ENCODE data around the gene CNKSR1.

DNA sequence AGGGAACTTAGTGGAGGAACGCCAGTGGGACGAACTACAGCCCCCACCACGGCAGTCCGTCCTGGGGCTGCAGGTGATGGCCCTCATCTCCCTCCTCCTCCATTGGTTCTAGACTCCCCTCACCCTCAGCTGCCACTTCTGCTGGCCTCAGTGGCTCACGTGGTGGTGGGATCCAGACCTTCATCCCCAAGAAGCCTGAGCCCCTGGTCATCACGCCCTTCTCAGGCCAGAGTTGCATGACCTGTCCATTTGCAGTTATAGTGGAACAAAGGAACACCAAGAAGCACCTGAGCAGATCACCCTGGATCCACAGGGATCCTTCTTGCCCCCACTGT lies 31.4 kb upstream of the CNKSR1 start:
- TF ChIP-seq POLR2A (IDR thresholded peaks at IDR 0.05) (no peak), CTCF (IDR thresholded peaks at IDR 0.05) (no peak)
